ENCODE data around the gene CAPS.

The CAPS gene

DNA sequence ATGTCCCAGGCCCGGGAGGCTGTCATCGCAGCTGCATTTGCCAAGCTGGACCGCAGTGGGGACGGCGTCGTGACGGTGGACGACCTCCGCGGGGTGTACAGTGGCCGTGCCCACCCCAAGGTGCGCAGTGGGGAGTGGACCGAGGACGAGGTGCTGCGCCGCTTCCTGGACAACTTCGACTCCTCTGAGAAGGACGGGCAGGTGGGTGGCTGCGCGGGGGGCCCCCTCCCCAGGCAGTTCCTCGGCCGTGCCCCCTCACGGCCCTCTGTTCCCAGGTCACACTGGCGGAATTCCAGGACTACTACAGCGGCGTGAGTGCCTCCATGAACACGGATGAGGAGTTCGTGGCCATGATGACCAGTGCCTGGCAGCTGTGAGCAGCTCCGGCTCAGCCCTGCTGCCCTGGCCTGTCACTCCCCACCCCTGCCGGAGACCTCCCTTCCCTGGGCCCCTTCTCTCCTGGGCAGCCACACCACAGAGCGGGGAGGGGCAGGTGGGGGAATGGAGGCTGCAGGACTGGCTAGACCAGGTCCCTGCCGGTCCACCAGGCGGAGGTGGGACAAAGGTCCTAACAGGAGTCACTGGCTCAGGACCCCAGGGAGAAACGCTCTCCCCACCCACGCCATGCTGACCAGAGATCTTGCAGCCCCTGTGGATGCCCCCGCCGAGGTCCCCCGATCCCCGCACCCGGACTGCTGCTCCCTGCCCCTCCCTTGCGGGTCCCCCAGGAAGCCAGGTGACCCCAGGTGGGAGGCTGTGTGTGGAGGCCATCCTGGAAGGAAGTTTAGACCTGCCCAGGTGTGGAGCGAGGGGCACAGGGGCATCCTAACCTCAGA is 1.1 kb downstream of the CAPS start:
- H3K9me3 ChIP-seq, result no peaks in the 10 kb centered on the region
- peaks cover 57% of the 10 kb centered on the region for H3K36me3 ChIP-seq
- TF ChIP-seq, protein P1, sequence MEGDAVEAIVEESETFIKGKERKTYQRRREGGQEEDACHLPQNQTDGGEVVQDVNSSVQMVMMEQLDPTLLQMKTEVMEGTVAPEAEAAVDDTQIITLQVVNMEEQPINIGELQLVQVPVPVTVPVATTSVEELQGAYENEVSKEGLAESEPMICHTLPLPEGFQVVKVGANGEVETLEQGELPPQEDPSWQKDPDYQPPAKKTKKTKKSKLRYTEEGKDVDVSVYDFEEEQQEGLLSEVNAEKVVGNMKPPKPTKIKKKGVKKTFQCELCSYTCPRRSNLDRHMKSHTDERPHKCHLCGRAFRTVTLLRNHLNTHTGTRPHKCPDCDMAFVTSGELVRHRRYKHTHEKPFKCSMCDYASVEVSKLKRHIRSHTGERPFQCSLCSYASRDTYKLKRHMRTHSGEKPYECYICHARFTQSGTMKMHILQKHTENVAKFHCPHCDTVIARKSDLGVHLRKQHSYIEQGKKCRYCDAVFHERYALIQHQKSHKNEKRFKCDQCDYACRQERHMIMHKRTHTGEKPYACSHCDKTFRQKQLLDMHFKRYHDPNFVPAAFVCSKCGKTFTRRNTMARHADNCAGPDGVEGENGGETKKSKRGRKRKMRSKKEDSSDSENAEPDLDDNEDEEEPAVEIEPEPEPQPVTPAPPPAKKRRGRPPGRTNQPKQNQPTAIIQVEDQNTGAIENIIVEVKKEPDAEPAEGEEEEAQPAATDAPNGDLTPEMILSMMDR (IDR thresholded peaks at IDR 0.05; ENCODE audit: low read depth, low read length), result no peak
- no peak for DNase-seq
- no peak overlapping the region for H3K4me3 ChIP-seq (ENCODE audit: low read depth, low read length)
- H3K27me3 ChIP-seq, result no peaks in the 10 kb centered on the region
- H3K4me1 ChIP-seq, result peaks cover 10% of the 10 kb centered on the region

DNA sequence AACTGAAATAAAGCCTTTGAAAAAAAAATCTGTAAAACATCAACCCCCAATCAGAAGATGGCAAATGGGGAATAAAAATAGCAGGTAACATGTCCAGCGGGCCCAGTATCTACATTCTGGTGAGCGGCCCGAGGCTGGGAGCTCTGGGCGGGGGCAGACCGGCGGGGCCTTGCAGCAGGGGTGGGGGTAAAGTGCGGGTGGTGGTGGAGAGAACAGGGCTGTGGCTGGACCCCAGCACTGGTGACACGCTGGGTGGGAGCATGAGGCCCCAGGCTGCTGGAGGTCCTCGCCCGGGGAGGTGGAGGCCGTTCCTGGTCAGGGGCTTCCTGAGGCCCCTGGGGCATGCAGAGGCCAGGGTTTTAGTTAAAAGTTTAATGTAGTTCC is 1.7 kb downstream of the CAPS start:
- no peak overlapping the region for H3K4me3 ChIP-seq (ENCODE audit: low read depth, low read length)
- H3K9me3 ChIP-seq, result no peaks in the 10 kb centered on the region
- H3K27me3 ChIP-seq, result no peaks in the 10 kb centered on the region
- peaks cover 62% of the 10 kb centered on the region for H3K36me3 ChIP-seq
- no peak for DNase-seq
- TF ChIP-seq, protein P1 (IDR thresholded peaks at IDR 0.05; ENCODE audit: low read depth, low read length), result no peak
- H3K4me1 ChIP-seq, result peaks cover 10% of the 10 kb centered on the region

DNA sequence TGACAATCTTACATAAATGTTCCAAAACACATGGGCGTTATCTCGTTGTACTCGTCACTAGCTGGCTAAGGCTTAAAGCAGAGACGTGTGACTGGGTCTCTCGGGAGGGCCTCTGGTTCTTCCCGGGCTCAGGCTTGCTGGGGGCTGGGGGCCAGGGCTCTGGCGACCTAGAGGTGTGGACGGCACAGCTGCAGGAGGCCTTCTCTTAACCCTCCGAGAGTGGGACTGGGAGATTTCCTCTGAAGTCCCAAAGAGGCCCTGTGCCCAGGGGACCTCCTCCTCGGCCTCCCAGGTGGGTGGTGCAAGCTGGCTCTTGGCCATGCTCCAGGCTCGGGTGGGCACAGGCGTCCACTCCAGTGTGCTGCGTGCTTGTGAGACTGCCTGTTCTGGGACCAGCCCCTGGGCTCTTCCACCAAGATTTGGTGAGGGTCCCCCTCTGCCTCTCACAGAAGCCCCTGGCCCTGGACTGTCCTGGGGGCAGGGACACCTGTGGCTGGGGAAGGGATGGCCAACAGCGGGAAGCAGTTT is 2.2 kb downstream of the CAPS start:
- DNase-seq, result no peak

DNA sequence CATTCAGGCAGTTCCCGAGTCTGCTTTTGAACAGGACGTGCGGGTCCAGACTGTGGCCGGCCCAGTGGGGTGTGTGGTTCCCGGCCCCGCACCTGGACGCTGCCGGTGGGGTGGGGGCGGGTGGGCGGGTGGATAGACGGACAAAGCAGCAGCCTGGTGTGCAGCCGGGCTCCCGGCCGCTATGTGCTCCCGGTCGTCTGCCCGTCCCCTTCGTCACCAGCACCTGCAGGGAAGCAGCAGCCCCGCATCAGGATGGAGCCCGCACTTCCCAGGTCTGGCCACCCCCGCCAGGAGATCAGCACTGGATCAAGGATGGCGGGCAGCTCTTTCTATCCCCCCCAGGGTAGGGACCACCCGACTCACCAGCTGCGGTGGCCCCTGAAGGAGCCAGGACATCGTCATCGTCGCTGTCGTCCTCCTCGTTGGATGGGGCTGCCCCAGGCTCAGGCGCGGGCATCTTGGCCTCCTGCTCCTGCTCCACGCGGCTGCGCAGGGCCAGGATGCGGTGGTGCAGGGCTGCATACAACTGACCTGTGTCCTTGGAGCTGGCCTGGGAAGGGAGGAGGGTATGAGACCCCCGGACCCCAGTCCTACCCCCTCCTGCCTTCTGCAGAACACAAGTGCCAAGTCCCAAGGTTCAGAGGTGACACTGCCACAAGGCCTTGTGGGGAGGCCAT is 3.5 kb downstream of the CAPS start:
- DNase-seq, result no peak
- TF ChIP-seq, protein P1 (IDR thresholded peaks at IDR 0.05; ENCODE audit: low read depth, low read length), result no peak
- no peak overlapping the region for H3K4me3 ChIP-seq (ENCODE audit: low read depth, low read length)
- no peaks in the 10 kb centered on the region for H3K27me3 ChIP-seq
- peaks cover 73% of the 10 kb centered on the region for H3K36me3 ChIP-seq
- peaks cover 10% of the 10 kb centered on the region for H3K4me1 ChIP-seq
- no peaks in the 10 kb centered on the region for H3K9me3 ChIP-seq

More for the DNA sequence above, 2.2 kb downstream of the CAPS start:
- no peaks in the 10 kb centered on the region for H3K9me3 ChIP-seq
- H3K4me3 ChIP-seq (ENCODE audit: low read depth, low read length), result no peak overlapping the region
- H3K36me3 ChIP-seq, result peaks cover 63% of the 10 kb centered on the region
- TF ChIP-seq, protein P1 (IDR thresholded peaks at IDR 0.05; ENCODE audit: low read depth, low read length), result no peak
- peaks cover 10% of the 10 kb centered on the region for H3K4me1 ChIP-seq
- H3K27me3 ChIP-seq, result no peaks in the 10 kb centered on the region

DNA sequence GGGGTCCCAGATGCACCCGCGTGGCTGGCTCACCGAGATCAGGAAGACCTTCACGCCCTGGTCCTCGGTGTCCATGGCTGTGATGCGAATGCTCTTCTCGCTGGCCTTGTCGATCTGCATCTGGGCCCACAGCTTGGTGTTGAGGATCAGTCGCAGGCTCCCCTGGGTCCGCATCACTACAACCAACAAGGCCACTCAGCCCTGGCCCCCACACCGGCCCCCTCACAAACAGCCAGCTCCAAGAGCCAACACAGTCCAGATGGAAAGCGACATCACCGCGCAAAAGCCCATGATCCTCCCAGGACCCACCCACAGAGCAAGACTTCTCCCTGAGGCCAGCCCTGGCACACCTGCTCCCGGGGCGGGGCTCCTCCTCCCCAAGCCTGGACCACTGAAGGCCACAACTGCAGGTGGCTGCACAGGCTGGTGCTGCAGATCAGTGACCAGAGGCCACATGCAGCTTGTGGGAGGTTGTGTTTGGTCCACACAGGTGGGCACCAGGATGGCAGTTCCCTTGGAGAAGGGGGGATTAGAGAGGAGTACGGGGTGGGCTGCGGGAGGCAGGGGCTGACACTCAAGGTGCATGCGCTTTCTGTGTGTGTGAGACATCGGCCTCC is 4.5 kb downstream of the CAPS start:
- Histone ChIP-seq H3K4me1 (peaks cover 10% of the 10 kb centered on the region), H3K27me3 (no peaks in the 10 kb centered on the region), H3K36me3 (peaks cover 83% of the 10 kb centered on the region), H3K4me3 (ENCODE audit: low read depth, low read length) (no peak overlapping the region), H3K9me3 (no peaks in the 10 kb centered on the region)
- DNase-seq, result no peak
- TF ChIP-seq, protein P1 (IDR thresholded peaks at IDR 0.05; ENCODE audit: low read depth, low read length), result no peak
